GM12891 (cell line): ENCODE data around the gene MZB1.

Experiments
- POLR2A ChIP-seq: IDR thresholded peaks from 2 replicates; pipeline ENCODE4 v1.6.1; 2011; ENCODE audit warnings: low read depth, low read length, control low read depth
- POLR2AphosphoS5 ChIP-seq: IDR thresholded peaks from 2 replicates; pipeline ENCODE4 v1.6.1; 2011; ENCODE audit warnings: low read depth, low read length, control low read depth
- POU2F2 ChIP-seq: IDR thresholded peaks from 2 replicates; pipeline ENCODE4 v1.6.1; 2011; ENCODE audit warnings: low read depth, mild to moderate bottlenecking, control low read depth, low read length, moderate library complexity

DNA sequence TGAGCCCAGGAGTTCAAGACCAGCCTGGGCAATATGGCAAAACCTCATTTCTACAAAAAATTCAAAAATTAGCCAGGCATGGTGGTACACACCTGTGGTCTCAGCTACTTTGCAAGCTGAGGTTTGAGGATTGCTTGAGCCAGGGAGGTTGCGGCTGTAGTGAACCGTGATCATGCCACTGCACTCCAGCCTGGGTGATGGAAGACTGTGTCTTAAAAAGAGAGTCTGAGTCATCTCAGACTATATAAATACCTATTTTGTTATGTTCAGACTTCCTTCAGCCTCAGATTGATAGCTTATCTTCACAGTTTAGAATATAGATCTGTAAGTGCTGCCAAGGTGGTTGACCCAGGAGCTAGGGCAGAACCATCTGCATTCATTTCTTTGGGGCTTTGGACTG, 49.7 kb downstream of the MZB1 start:
- TF ChIP-seq POLR2A: no peak
- no peak for TF ChIP-seq POLR2AphosphoS5
- no peak for TF ChIP-seq POU2F2
